ENCODE results near the gene SLITRK1. TPM values are rescaled to one million over a fixed set of nuclear protein-coding genes. Genes with fewer than 3 reads are reported as not detected.

Gene SLITRK1
- total RNA-seq, 1 experiment from 2014 or later = 0.20 TPM

DNA sequence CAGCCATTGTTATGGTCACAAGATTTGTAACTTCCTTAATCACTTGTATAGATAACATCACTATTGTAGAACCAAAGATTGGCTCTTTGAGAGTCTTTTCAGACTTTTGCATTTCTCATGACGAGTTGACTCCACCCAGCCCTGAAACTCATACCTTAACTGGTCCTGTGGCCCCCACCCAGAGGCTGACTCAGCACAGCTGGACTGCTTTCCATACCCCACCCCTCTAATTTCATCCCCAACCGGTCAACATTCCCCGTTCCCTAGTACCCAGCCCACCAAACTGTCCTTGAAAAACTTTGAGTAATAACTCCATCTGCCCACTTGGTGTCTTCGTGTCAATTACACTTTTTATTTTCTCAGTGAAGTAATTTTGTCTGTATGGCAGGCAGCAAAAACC lies 32.1 kb upstream of the SLITRK1 start:
- peaks cover 6 to 12% (median 7%) of the 10 kb centered on the region in 3 experiments; a peak in 4 of 7 replicates for H3K36me3 Mint-ChIP-seq (ENCODE audit: insufficient read depth in 1 of 3, low read depth in 3 of 3)
- Histone ChIP-seq H3K4ac (ENCODE audit: low read depth, low read length) (no peak overlapping the region), H3K4me1 (ENCODE audit: insufficient read depth, low read length) (no peaks in the 10 kb centered on the region), H3K9me3 (ENCODE audit: control insufficient read depth, low read depth, low read length) (no peaks in the 10 kb centered on the region), H2AK5ac (ENCODE audit: insufficient read length, low read length) (no peak overlapping the region), H3K18ac (ENCODE audit: insufficient read length, low read depth, low read length) (no peak overlapping the region), H3K56ac (ENCODE audit: insufficient read length, low read depth, low read length) (no peak overlapping the region), H3K9ac (ENCODE audit: extremely low read depth, insufficient read length, low read length) (no peak overlapping the region), H3K79me1 (ENCODE audit: insufficient read depth, low read depth, low read length, poor library complexity, severe bottlenecking) (no peaks in the 10 kb centered on the region), H2BK5ac (ENCODE audit: insufficient read length, low read length) (no peak overlapping the region), H4K20me1 (ENCODE audit: control insufficient read depth, insufficient read depth, insufficient read length) (no peaks in the 10 kb centered on the region), H4K8ac (replicated peaks; ENCODE audit: insufficient read length, low read depth, low read length) (no peak overlapping the region), H3K23ac (ENCODE audit: insufficient read length, low read depth, low read length) (no peak overlapping the region), H3T11ph (ENCODE audit: low read length) (no peak overlapping the region), H2BK120ac (ENCODE audit: low read depth, low read length, poor library complexity, severe bottlenecking) (no peak overlapping the region), H3K4me2 (ENCODE audit: insufficient read depth, insufficient read length, low read length) (no peak overlapping the region), H3K79me2 (ENCODE audit: insufficient read depth, low read length) (no peaks in the 10 kb centered on the region), H2AFZ (ENCODE audit: low read length) (no peak overlapping the region), H4K5ac (ENCODE audit: insufficient read length, low read depth, low read length) (no peak overlapping the region), H2BK15ac (ENCODE audit: low read depth, low read length) (no peak overlapping the region), H3K23me2 (ENCODE audit: insufficient read length, low read depth, low read length, poor library complexity, severe bottlenecking) (no peaks in the 10 kb centered on the region), H3K27ac (ENCODE audit: insufficient read length, low read depth, low read length) (no peak overlapping the region), H2BK12ac (ENCODE audit: insufficient read length, low read depth, low read length) (no peak overlapping the region), H3K14ac (ENCODE audit: insufficient read depth, low read length) (no peak overlapping the region), H2BK20ac (ENCODE audit: low read depth, low read length, poor library complexity, severe bottlenecking) (no peak overlapping the region), H3K27me3 (ENCODE audit: insufficient read depth, low read length) (no peaks in the 10 kb centered on the region), H4K91ac (ENCODE audit: insufficient read length, low read depth, low read length) (no peak overlapping the region)
- H3K27me3 Mint-ChIP-seq (ENCODE audit: low read depth) = peaks cover 3% of the 10 kb centered on the region
- WGBS (ENCODE audit: extremely low coverage, insufficient read length, low lambda C conversion rate) = no CpG with 5 or more reads among the region's 4 CpGs
- H3K27ac Mint-ChIP-seq = no peak overlapping the region
- no peak for DNase-seq
- peaks cover 2 to 6% of the 10 kb centered on the region in 2 experiments; a peak in 2 of 5 replicates for H3K9me3 Mint-ChIP-seq
- H3K4me3 Mint-ChIP-seq = no peak overlapping the region
- peaks cover 8 to 14% of the 10 kb centered on the region in 2 experiments for H3K4me1 Mint-ChIP-seq
- TF ChIP-seq, protein P1, sequence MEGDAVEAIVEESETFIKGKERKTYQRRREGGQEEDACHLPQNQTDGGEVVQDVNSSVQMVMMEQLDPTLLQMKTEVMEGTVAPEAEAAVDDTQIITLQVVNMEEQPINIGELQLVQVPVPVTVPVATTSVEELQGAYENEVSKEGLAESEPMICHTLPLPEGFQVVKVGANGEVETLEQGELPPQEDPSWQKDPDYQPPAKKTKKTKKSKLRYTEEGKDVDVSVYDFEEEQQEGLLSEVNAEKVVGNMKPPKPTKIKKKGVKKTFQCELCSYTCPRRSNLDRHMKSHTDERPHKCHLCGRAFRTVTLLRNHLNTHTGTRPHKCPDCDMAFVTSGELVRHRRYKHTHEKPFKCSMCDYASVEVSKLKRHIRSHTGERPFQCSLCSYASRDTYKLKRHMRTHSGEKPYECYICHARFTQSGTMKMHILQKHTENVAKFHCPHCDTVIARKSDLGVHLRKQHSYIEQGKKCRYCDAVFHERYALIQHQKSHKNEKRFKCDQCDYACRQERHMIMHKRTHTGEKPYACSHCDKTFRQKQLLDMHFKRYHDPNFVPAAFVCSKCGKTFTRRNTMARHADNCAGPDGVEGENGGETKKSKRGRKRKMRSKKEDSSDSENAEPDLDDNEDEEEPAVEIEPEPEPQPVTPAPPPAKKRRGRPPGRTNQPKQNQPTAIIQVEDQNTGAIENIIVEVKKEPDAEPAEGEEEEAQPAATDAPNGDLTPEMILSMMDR (conservative IDR thresholded peaks at IDR 0.05) = no peak
